ENCODE data around the gene C14orf93. TPM values are rescaled to one million over a fixed set of nuclear protein-coding genes. Genes with fewer than 3 reads are reported as not detected.

The C14orf93 gene
- total RNA-seq, 2 donors from 2014 or later = 15.1 to 17.6 TPM

- Histone ChIP-seq H3K9me3 (no peaks in the 10 kb centered on the region), H3K36me3 (peaks cover under 1 to 12% of the 10 kb centered on the region in 2 donors), H3K4me3 (peak within 1 kb of the TSS; percentile 63 to 73), H3K27me3 (replicated peaks; ENCODE audit: insufficient read depth) (no peaks in the 10 kb centered on the region), H3K27ac (peak within 1 kb of the TSS; percentile 82 to 83), H3K4me1 (replicated peaks) (no peaks in the 10 kb centered on the region)
- peak; percentile 70 for DNase-seq (ENCODE audit: low spot score)
- no peak for TF ChIP-seq POLR2AphosphoS5 (IDR thresholded peaks at IDR 0.05)
- TF ChIP-seq POLR2A (IDR thresholded peaks at IDR 0.05) = peak; percentile 66
- WGBS = 2% methylated on average over 47 of the region's 73 CpGs
- intact Hi-C loops (cut with DNase I) = loop anchor here (2.0 kb wide), 1 partner anchor 70 kb away; no protein-coding TSS in a partner anchor
Measured at GRCh38 chr14:23056956-23057756, 47.2 kb upstream of the C14orf93 start, which contains the start of gene CDH24. Gene CDH24 (minus strand): TSS chr14:23057520. CDS start chr14:23055733, 1,787 bp downstream.

DNA sequence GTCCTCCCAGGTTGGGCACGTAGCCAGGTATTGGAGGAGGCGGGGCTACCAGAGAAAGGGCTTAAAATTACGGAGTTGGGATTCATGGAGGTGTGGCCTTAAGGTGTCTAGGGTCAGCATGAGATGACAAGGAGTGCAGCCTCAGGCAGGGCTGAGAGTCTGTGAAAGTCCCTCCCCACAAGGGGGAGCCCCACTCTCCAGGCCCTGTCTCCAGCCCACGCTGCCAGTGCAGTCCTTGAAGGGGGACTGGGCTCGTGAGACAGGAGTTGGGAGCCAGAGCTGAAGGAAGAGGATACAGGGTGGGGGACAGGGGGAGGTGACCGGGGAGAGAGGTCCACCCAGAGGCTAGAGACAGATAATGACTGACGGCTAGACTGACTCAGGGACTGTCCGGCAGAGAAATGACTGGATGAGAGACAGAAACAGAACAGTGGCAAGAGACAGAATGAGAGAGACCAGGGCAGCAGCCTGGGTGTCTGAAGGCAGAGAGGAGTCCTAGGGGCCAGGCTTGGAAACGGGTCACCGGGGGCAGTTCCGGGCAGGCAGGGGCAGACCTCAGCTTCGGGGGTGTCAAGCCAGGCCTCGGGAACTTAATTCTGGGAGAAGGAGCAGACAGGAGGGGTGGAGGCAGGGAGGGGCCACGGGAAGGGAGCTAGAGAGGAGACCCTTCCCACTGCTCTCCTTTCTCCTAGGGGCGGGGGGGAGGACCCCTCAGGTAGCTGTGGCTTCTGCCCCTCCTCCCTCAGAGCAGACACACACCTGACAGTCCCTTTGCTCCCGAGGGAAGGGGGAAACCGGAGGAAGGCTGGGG, 46.4 kb upstream of the C14orf93 start:
- no peaks in the 10 kb centered on the region for H3K9me3 ChIP-seq
- H3K4me3 ChIP-seq = peak overlapping the region in 1 of 2 donors; percentile 63
- no peak overlapping the region for H3K27ac ChIP-seq
- H3K27me3 ChIP-seq (replicated peaks; ENCODE audit: insufficient read depth) = no peaks in the 10 kb centered on the region
- peak; percentile 44 for DNase-seq (ENCODE audit: low spot score)
- no peaks in the 10 kb centered on the region for H3K4me1 ChIP-seq (replicated peaks)
- TF ChIP-seq POLR2A (IDR thresholded peaks at IDR 0.05) (no peak), CTCF (IDR thresholded peaks at IDR 0.05) (peak in 3 of 4 experiments; percentile 32 to 70 (median 57)), POLR2AphosphoS5 (IDR thresholded peaks at IDR 0.05) (no peak)
- intact Hi-C loops (cut with DNase I) = loop anchor here (2.0 kb wide), 1 partner anchor 70 kb away; no protein-coding TSS in a partner anchor
- WGBS = 7% methylated on average over 17 of the region's 17 CpGs
- H3K36me3 ChIP-seq = peaks cover 0 to 11% of the 10 kb centered on the region in 2 donors

DNA sequence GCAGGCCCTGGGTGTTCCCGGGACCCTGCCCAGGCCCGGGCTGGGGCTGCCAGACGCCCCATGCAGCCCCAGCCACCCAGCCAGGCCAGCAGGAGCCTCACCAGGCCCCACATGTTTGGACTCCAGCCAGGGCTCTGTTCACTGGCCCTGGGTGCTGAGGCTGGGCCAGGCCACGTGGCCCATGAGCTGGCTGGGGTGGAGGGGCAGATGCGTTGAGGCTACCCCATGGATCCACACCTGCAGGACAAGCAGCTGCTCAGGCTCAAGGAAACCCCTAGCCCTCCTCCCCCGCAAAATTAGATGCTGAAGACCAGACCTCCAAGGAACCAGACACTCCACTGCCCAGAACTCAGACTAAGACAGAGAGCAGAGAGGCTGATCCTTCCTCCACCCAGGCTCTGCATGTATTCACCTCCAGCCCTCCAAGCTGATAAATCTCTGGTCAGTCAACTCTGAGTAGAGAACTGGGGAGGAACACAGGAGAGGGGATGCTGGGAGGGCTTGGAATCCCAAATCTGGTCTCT, 45.7 kb upstream of the C14orf93 start:
- Histone ChIP-seq H3K9me3 (no peaks in the 10 kb centered on the region), H3K36me3 (peaks cover 0 to 5% of the 10 kb centered on the region in 2 donors), H3K4me3 (no peak overlapping the region), H3K27me3 (replicated peaks; ENCODE audit: insufficient read depth) (no peaks in the 10 kb centered on the region), H3K4me1 (replicated peaks) (no peaks in the 10 kb centered on the region), H3K27ac (no peak overlapping the region)
- DNase-seq (ENCODE audit: low spot score) = no peak
- 93% methylated on average over 6 of the region's 6 CpGs for WGBS
- no peak for TF ChIP-seq POLR2A (IDR thresholded peaks at IDR 0.05)
- no peak for TF ChIP-seq CTCF (IDR thresholded peaks at IDR 0.05)
- no peak for TF ChIP-seq POLR2AphosphoS5 (IDR thresholded peaks at IDR 0.05)
- intact Hi-C loops (cut with DNase I) = loop anchor here (2.0 kb wide), 1 partner anchor 69 kb away; no protein-coding TSS in a partner anchor

DNA sequence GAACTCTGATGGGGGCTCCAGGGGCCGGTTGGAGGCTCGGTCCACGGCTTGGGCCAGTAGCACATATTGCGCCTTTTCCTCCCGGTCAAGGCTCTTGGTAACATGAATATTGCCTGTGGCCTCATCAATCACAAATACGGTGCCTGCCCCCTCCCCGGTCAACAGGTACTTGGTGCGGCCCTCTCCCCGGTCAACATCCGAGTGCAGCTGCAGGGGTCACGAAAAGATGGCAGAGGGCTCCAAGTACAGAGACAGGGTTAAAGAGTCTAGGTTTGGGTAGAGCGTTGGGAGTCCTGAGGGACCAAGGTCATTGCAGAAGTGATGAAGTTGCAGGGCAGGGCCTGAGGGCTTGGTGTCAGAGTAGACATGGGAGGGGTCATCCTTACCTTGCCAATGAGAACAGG, 45.2 kb upstream of the C14orf93 start:
- no peak for TF ChIP-seq POLR2A (IDR thresholded peaks at IDR 0.05)
- no peak for TF ChIP-seq POLR2AphosphoS5 (IDR thresholded peaks at IDR 0.05)
- no peak for TF ChIP-seq CTCF (IDR thresholded peaks at IDR 0.05)
- Histone ChIP-seq H3K36me3 (no peaks in the 10 kb centered on the region), H3K4me3 (no peak overlapping the region), H3K27me3 (replicated peaks; ENCODE audit: insufficient read depth) (no peaks in the 10 kb centered on the region), H3K27ac (no peak overlapping the region), H3K9me3 (no peaks in the 10 kb centered on the region), H3K4me1 (replicated peaks) (no peaks in the 10 kb centered on the region)
- intact Hi-C loops (cut with DNase I) = no loop called here
- 97% methylated on average over 12 of the region's 12 CpGs for WGBS
- no peak for DNase-seq (ENCODE audit: low spot score)
